NK-92 (cell line): ENCODE results near the gene FRMD8.

ENCODE experiments used
- DNase-seq: peaks from one replicate; lab custom pipeline; 2025; ENCODE audit not compliant: unreplicated experiment; lab: John Stamatoyannopoulos, UW

FRMD8 gene

DNA sequence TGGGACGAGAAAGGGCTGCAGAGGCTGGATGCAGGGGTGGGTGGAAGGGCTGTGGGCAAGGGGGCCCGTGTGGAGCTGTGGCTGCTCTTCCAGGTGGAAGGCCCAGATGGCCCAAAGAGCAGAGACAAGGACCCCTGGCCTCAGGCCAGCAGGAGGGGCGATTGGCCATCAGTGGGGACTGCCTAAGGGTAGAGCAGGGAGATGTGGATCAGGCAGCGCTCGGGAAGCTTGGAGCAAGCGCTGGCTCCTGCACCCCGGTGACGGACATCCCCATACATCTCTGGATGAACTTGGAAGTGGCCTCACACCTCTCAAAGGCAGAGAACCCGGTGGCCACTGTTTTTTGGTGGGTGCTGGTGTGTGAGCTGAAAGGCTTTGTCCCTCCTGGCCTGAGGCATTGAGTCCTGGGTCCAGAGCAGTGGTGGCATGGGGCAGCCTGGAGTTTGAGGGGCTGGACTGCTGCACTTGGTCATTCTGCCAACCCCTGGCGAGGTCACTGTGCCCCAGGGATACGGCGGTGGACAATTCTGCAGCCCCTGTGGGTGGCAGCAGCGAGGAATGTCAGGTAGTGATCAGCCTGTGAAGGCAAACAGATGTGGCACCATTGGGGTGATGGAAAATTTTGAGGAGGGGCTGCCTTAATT, 5.9 kb downstream of the FRMD8 start:
- DNase-seq = no peak

- DNase-seq = no peak
These were observed 6.5 kb downstream of the FRMD8 start for GRCh38 chr11:65392899-65393298.

- no peak for DNase-seq
These were observed 7.2 kb downstream of the FRMD8 start for GRCh38 chr11:65393513-65394079.

DNA sequence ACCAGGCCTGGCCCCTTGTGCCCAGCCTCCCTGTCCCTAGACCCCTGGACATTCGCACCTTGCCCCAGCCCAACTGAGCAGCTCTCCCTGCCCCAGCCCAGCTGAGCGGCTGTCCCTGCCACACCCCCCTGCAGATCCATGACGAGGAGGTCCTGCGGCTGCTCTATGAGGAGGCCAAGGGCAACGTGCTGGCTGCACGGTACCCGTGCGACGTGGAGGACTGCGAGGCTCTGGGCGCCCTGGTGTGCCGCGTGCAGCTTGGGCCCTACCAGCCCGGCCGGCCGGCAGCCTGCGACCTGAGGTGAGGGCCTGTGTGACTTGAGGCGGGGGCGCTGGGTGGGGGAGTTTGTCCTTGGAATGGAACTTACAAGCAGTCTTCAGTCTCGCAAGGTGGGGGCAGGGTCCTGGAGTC, 7.7 kb downstream of the FRMD8 start:
- DNase-seq = no peak

GRCh38 chr11:65395961-65396530, 9.6 kb downstream of the FRMD8 start:
- no peak for DNase-seq

- no peak for DNase-seq
These were observed 10.6 kb downstream of the FRMD8 start for GRCh38 chr11:65396769-65397745.

DNA sequence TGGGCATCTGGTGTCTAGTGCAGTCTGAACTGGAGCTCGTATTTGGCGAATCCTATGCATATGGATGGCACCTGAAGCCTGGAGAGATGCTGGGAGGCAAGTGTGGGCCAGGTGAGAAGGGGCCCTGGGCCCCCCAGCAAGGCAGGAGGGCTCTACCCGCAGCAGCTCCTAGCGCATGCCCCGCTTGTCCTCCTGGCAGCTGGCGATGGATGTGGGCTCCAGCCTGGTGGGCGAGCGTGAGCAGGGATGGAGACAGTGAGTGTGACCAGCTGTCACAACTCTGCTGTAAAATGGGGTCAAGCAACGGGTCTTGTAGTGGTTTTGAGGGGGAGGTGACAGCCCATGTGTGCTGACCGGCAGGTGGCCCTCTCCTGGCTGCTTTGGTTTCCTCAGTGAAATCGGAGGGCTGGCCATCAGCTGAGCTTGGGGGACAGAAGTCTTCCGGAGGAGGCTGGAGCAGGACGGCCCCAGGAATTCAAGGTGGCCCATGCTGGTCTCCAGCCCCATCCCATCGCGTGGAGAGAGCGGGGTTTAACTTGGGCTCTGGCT, 12.0 kb downstream of the FRMD8 start:
- no peak for DNase-seq

GRCh38 chr11:65399249-65399648, 12.8 kb downstream of the FRMD8 start:
- DNase-seq = no peak

DNA sequence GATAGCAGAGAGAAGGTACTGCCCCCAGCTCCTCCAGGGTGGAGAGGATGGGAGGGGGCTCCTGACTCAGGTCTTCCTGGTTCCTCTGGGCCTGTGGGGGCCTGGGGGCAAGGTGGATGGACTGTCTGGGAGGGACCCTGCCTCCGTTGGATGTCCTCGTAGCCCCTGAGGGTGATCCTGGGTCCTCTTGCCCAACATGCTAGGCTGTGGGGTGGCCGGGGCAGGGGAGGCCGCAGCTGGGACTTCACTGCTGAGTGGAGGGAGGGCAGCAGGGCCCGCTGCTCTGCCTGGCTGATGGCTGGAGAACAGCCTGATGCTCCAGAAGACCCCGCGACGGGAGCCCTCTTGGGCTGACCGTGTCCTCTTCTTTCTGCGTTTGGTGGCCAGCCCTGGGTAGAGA, 13.4 kb downstream of the FRMD8 start:
- DNase-seq = no peak

GRCh38 chr11:65400307-65401072, 14.1 kb downstream of the FRMD8 start:
- no peak for DNase-seq

DNA sequence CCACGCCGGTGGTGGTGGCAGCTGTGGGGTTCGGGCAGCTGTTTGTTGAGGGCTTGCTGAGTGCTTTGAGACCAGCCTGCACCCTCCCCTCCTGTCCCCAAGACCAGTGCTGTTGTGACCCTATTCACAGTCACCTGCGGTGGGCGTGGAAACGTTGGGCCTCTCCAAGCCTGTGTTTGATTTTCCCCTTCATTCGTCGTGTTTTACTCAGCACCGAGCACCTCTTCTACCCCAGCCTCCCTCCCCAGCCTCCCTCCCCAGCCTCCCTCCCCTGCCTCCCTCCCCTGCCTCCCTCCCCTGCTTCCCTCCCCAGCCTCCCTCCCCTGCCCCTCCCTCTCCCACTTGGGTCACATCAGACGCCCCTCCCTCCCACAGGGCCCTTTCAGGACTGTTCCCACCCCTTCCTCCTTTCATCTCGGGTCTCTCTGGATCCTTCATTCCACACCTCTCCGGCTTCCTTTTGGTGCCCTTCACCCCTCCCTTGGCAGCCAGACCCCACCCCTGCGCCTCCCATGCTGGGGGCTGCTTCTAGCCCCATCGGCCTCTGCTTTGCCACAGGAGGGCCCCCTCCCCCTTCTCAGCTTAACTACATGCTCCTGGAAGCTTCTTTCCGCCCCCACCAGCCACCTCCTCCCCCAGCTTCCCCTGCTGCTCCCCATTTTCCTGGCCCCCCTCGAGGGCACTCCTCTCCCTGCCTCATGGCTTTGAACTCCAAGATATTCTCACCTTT, 14.8 kb downstream of the FRMD8 start:
- no peak for DNase-seq

GRCh38 chr11:65401803-65402248, 15.4 kb downstream of the FRMD8 start:
- DNase-seq = no peak

DNA sequence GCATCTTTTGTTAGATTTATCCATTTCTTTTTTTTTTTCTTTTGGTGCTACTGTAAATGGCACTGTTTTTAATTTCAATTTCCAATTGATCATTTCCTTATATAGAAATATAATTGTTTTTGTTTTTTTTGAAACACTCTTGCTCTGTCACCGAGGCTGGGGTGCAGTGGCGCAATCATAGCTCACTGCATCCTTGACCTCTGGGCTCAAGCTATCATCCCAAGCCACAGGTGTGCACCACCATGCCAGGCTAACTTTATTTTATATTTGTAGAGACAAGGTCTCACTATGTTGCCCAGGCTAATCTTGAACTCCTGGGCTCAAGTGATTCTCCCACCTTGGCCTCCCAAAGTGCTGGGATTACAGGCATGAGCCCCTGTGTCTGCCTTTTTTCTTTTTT, 16.4 kb downstream of the FRMD8 start:
- DNase-seq = no peak

DNA sequence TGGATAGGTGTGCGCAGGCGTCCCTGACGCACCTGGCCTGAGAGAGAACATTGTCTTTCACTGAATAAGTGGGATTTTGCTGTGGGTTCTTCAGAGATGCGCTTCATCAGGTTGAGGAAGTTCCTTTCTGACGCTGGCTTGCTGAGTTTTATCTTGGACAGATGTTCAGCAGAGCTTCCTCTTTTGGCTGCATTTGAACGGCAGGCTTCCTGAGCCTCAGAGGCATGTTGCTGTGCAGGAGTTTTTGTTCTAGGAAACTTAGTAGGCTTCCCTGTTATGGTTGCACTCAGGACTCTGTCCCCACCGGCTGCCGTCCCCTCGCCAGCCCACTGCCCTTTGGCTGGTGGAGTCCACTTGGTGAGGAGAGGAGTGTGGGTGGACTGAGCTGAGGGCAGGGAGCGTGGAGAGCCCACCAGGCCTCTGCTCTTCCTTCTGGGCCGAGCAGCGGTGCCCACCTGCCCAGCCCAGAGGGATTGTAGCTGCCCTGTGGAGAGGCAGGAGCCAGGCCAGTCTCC, 17.2 kb downstream of the FRMD8 start:
- no peak for DNase-seq

- no peak for DNase-seq
These were observed 17.8 kb downstream of the FRMD8 start for GRCh38 chr11:65404210-65404609.

DNA sequence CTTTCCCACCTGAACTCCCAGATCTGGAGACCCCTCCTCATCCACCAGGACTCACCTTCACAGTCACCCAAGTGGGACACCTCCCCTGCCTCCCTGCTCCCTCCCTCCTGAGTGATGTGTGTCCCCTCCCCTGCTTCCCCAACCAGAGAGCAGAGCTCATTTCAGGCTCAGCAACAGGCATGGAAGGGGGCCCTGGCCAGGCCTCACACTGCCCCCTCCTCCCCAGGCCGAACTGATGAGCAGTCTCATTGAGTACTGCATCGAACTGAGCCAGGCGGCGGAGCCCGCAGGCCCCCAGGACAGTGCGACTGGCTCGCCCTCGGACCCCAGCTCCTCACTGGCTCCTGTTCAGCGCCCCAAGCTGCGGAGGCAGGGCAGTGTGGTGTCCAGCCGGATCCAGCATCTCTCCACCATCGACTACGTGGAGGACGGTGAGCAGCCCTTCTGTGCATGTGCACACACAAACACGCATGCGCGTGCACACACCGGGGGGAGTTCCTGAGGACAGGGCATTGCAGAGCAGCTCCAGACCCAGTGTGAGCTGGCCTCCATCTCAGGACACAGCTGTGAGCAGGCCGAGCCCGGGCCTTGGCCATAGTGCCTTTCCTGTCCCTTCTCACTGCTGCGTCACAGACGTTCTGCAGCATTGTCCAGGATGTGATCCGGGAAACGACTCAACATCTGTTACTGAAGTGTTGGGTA, 18.4 kb downstream of the FRMD8 start:
- DNase-seq = no peak

GRCh38 chr11:65410936-65411680, 24.7 kb downstream of the FRMD8 start:
- DNase-seq = no peak

DNA sequence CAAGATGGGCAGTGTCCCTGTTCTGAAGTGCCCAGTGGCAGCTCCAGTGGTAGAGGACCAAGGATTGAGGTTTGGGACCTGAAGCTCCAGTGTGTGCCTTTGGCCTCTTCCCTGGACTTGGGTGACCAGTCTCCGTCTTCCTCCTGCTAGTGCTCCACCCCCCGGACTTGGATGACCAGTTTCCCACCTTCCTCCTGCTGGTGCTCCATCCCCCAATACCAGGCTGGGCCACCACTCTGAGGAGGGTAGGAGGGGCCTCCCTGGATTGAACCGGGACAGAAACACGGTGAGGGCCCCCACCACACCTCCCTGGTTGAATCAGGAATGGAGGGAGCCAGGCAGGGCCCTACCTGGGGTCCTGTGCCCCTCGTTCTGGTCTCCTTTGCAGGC, 25.2 kb downstream of the FRMD8 start:
- no peak for DNase-seq
